ENCODE measurements around the gene ZNF189.

The ZNF189 gene

DNA sequence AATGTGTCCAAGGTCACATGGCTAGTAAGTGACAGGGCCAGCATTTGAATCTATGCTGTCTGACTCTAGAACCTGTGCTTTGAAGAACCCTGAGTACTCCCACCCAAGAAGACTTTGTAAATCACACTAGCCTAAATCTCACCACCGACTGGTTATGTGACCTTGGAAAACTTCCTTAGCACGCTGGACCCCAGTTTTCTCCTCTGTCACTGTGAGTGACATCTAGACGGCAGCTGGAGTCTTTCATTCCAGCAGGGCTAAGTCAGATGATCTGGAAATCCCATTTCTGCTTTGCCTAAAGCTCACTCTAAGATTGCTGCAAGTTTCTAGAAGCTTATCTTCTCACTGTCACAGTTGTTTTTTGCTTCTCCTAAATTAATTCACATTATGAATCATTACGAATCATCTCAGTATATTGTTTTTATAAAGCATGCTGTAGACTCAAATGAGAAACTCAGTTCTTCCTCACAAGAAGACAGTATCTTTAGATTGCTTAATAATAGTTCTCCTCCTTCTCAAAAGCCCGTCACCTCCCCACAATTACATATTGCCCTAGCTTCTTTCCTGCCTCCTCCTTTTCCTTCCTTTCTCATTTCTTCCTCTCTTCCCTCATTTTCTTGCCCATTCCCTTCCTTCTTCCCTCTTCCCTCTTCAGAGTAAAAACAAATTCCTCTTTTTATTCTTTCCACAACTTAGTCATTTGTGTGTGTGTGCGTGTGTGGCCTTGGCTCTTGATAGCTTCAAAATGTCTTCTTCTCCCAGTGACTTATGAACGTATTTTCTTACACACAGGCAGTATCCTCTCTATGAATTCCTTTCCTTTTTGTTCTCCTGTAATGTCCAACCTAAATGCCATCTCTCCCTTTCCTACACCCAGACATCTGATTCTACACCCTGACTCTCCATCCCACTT lies 20.1 kb downstream of the ZNF189 start:
- DNase-seq (ENCODE audit: low read depth in 2 of 2) = no peak

DNA sequence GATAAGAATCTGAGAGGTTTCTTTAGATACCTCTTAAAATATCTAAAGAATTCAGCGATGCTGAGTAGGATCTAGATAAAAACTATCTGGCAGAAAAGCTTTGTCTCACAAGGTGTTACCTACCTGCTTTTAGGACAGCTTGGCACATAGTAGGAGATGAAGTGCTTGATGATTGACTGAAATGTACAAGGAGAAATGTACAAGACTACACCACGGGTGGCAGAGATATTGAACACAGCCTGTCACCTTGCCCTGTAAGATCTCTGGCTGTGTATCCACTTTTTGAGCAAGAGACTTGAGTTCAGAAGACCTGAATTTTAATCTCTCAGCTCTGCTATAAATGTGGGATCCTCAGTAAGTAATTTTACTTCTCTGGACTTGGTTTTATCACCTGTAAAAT lies 21.2 kb downstream of the ZNF189 start:
- no peak for DNase-seq (ENCODE audit: low read depth in 2 of 2)

DNA sequence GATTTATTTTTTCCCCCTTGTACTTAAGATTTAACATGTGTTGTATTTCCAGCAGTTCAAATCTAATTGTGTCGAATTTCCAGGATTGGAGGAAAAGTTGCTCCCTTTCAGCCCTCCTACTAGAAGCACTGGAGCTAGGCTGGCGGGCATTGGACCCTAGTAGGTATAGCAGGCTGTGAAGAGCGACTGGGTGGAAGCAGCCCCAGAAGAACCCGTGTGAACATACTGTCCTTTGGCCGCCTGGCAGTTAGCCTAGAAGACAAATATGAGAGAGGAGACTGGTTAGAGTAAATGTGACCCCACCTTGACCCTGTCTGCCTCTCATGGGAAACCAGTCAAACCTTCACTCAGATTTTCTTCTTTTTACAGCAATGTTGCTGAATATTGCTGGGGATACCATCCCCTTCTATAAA lies 23.0 kb downstream of the ZNF189 start:
- DNase-seq (ENCODE audit: low read depth in 2 of 2) = no peak

DNA sequence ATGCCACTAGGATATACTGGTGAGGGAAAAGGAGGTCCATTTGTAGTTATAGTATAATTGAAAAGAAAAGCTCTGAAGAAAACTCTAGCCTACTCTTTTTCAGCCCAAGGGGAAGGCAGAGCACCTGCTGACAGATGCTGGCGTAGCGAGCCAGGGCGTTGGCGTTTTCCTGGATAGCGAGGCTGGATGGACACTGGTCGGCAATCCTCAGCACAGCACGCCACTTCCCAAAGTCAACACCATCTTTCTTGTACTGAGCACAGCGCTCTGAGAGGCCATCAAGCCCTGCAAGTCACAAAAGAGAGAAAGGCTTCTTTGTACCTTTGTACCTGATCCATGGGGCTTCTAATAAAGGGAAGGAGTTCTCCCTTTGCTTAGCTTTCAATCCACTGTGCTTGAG lies 28.7 kb downstream of the ZNF189 start:
- DNase-seq (ENCODE audit: low read depth in 2 of 2) = no peak

DNA sequence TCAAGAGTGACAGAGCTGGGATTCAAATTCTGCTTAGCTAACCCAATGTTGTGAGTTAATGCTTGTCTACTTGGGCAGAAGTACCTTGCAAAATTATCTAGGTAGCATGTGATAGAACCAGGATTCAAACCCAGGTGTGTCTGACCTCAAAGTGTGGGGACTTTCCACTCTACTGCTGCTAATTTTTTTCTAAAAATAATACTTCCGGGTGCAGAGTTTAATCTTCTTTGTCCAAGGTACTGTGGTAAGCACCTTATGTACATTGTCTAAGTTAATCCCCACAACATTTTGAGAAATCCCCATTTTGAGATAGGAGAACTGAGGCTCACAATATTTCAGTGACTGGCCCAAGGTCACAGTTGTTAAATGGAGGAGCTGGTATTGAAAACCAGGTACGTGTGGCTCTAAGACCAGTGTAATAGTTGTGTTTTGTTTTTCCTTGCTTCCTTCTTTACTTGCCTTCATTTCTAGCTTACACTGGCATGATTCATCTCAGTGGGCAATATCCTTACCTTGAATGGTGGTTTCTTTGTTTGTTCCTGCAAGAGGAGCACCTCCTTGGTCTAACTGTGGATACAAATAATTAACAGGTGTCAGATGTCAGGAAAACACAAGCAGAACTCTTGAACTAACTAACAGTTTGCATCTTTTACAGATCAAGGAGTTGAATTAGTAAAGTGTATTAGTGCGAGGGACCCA lies 29.5 kb downstream of the ZNF189 start:
- no peak for DNase-seq (ENCODE audit: low read depth in 2 of 2)

DNA sequence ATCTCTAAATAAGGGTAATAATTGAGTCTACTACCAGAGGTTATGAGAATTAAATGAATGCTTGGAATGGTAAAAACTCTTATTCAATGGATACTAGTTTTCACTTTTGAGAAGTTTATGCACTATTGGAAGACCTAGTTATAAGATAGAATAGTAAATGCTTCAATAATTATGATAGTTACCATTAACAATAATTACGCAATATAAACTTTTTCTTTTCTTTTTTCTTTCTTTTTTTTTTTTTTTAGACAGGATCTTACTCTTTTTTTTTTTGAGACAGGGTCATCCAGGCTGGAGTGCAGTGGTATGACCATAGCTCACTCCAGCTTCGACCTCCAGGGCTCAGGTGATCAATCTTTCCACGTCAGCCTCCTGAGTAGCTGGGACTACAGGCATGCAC lies 30.3 kb downstream of the ZNF189 start:
- DNase-seq (ENCODE audit: low read depth in 2 of 2) = no peak

DNA sequence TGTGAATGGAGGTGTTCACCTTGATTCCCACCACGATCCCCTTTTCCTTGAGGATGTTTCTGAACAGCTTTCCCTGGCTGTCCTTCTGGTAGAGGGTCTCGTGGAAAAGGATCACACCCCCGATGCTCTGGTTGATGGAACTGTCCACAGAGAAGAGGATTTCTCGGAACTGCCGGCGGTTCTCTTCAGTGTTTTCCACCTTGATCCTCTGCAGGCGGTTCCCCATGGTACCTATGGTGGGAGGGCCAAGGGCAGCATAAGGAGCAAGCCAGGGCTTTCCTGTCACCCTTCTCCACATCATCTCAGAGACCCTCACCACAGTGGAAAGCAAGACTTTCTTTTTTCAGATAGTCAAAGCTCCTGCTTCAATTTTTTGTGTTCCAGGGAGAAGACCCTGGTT lies 31.1 kb downstream of the ZNF189 start:
- no peak for DNase-seq (ENCODE audit: low read depth in 2 of 2)

DNA sequence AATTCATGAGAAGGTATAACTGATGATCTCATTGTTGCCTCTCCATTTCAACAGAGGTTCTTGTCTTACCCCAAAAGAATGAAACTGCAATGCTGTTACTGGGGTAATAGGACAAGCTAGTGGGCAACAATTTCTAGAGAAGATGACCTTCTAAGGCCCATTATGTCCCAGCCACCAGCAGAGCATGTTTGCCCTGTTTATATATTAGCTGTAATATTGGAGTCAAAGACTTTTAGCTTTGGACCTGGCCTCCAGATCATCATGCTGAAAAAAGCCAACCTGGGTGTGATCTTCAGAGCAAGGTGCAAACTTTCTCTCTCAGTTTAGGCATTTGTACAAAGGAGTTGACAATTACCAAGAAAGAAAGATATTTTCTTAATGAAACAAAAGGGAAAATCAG lies 33.5 kb downstream of the ZNF189 start:
- DNase-seq (ENCODE audit: low read depth in 2 of 2) = no peak

DNA sequence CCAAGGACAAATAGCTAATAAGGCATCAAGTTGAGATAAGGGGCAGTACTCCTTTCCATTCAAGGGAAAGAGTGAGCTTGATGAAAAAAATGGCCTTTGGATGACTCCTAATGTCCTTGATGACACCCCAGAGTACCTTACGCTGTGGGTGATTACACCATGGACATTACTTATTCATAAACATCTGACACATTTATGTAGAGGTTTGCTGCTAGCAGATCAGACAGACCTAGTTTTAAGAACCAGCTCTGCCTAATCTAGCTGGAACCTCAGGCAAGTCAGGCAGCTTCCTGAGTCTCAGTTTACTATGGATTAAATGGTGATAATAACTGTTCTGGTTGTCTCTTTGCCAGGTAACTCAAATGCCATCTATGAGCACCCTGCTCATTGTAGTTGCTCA lies 34.1 kb downstream of the ZNF189 start:
- no peak for DNase-seq (ENCODE audit: low read depth in 2 of 2)

DNA sequence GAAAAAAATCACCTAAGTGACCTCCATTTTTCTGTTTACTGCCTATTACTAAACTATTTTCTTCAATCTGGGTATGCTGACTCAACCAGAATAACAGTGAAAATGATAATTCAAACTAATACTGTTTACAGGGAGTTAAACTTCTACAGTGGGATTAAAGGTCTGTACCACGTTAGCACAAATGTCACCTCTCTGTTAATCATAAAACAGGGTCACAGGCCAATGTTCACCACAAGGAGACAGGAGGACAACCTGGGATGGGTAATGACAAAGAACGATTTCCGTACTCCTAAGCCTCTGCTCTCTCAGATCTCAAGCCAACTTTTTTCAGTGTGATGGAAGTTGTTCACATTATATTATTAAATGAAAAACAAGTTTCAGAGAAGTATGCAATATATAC lies 34.6 kb downstream of the ZNF189 start:
- no peak for DNase-seq (ENCODE audit: low read depth in 2 of 2)

DNA sequence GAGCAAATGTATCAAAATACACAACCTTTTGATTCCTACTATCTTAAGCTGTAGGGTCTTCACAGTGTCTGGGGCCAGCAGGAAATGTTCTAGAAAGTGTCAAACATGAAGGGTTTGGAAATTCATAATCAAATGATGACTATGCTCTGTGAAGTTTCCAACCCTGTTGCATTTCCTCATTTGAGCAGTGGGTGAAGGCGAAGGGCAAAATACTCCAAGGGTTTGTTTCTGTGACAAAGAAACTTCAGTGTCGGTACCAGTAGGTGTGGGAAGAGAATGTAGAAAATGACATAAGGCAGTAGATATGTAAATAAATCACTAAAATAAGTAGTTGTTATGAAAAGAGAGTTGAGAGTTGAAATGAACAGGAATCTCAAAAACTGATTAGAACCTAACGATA lies 36.3 kb downstream of the ZNF189 start:
- DNase-seq (ENCODE audit: low read depth in 2 of 2) = no peak

DNA sequence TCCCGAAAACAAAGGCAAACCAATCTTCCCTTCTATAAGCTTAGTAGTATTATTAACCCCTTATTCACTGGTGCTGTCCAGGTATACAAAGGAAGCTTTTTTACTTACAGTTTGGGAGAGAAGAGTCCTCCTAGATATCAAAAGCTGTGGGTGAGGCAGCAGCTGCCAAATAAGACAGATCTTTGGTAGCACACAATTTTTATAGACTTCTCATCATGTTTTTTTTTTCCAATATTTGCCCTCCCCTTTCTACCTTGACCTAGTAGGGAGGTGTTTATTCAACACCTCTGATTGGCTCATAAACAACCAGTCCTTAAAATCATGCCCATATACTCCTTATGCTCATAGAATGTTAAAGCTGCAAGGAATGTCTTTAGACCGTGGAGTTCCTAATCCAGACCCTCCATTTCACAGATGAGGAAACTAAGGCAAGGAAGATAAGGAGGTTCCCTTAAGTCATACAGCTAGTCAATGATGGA lies 37.0 kb downstream of the ZNF189 start, which contains the start of gene ALDOB:
TSS of gene ALDOB (minus strand) at position 174 of the 479 bp plus-strand sequence. CDS start 4,887 bp downstream, outside the sequence.
- DNase-seq (ENCODE audit: low read depth in 2 of 2) = no peak

DNA sequence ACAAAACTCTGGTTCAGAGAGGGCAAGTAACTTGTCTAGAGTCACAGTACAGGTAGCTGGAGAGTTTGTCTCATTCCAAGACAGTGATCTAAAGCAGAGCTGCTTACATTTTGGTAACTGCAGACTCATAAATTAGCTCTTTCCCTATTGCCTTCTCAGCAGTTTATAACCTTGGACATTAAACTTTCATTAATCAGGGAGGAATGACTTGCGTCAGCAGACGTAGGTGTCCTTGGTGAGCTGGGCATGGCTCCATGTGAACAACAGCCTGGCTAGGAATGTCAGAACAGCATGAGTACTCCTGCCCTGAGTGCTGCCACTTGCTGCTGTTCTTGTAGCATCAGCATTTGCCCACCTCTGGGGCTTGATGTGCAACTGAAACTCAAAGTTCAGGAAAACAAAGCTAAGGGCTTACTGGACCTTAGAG lies 39.2 kb downstream of the ZNF189 start:
- DNase-seq (ENCODE audit: low read depth in 2 of 2) = no peak

DNA sequence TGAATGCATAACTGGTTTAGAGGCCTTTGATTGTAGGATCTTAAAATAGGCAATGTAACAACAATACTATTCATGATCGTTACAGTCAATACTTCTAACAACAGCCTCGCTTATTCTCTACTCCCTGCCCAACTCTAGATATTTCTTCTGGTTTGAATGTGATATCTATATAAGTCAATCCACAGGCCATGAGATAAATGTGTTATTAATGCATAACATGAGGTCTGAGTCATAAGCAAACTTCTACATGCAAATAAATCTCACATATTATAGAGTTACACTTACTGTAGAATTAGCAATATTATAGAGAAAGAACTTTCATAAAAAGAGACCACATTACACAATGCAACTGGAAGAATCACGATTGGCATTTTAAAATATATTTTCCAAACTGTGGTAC lies 39.9 kb downstream of the ZNF189 start:
- no peak for DNase-seq (ENCODE audit: low read depth in 2 of 2)

DNA sequence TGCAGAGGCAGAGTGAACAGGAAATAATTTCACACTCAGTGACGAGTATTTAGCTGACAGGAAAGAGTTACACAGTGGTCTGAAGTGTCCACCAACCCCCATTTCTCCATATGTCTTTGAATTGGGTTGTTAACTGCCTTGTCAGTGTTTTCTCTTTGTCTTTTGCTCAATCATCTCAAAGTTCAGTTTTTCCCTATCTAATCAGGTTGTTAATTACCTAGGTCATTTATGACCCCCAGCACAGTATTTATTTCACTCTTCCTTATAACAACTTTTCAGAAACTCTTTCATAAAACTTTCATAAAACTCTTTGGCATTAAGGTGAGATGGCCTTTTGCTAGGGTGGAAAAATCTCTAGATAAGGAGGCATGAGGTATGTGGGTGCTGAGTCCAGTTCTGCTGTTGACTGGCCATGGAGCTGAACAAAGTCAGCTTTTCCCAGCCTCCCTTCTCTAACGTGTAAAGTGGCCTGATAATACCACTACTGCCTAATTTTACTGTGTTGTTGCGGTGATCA lies 42.1 kb downstream of the ZNF189 start:
- DNase-seq (ENCODE audit: low read depth in 2 of 2) = no peak

DNA sequence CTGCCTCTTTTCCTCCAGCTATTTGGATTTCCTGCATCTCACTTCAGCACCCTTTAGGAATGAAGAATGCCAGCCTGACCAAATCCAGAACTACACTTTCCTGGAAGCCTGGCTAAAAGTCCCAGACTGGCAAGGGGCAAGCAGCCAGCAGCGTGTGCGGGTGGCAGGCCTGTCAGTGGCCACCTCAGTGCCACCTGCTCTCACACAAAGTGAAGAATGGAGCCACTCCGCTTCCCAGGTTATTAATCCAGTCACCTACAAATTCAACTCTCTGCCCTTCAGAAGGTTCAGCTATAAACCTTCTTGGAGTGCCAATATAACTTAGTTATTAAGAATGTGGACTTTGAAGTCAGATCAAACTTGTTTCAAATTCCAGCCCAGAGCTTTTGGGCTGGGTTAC lies 43.7 kb downstream of the ZNF189 start:
- DNase-seq (ENCODE audit: low read depth in 2 of 2) = no peak

DNA sequence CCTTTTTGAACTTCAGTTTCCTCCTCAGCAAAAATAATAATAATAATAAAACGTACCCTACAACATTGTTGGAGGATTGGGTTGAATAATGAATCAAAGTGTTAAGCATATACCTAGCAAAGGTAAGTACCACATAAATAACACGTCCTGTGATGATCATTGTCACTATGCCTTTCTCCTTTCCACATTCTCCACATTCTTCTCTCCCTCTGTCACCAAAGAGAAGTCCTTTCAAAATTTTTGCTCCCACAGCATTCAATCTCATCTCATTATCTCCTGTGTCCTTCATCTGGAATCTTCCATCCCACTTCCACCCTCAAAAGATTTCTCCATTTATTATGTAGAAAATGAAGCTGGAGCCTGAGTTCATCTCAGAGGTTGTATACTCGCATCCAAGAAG lies 44.1 kb downstream of the ZNF189 start:
- DNase-seq (ENCODE audit: low read depth in 2 of 2) = no peak

DNA sequence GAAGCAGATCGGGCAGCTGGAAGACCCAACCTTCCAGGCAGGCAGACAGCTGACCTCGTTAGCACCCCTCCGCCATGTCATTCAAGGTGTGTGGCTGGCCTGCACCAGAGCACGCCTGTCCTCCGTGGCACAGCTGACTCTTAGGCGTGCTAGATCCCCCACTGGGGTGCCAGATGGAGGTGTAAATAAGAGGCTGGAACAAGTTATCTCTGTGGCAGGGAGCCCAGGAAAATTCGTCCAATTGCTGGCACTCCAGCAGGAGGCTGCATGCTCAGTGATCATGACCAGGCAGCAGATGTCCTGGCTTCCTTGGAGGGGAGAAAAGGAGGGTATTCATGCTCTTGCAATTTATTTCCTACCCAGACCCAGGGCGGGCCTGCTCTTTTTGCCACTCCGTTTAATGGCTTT lies 44.7 kb downstream of the ZNF189 start:
- DNase-seq (ENCODE audit: low read depth in 2 of 2) = no peak

DNA sequence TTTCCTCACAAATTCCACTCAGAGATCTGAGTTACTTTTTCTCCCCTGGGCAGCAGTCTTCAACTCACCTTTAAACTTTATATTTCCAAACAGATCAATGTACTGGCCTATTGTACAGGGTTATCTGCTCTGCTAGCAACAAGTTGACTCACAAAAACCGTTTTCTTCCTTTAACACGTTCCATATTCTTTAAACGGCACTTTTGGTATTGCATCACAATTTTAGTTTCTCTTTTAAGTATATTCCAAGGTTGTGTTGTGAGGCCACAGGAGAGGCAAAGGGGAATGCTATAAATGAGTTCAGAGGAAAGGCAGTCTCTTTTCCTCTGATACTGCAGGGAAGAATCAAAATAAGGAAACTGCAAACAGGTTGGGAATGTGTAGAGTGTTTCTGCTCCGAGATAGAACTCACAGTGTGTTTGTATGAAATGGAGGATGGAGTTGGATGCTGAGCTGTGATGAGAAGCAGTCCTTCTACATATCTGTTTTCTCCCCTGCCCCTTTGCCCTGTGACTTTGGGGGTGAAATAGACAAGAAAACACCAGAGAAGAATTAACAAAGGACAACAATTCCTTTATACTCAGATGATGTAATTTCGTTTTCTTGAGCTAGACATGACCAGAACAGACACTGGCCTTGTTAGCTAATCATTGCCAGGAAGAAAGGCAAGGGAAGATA lies 46.8 kb downstream of the ZNF189 start:
- no peak for DNase-seq (ENCODE audit: low read depth in 2 of 2)

DNA sequence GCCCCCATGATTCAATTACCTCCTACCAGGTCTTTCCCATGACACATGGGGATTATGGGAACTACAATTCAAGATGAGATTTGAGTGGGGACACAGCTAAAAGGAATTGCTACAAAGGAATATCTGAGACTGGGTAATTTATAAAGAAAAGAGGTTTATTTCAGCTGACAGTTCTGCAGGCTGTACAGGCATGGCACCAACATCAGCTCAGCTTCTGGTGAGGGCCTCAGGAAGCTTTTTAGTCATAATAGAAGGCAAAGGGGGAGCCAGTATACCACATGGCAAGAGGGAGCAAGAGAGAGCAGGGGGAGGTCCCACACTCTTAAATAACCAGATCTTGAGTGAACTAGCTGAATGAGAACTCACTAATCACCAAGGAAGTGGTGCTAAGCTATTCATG lies 48.1 kb downstream of the ZNF189 start:
- no peak for DNase-seq (ENCODE audit: low read depth in 2 of 2)

DNA sequence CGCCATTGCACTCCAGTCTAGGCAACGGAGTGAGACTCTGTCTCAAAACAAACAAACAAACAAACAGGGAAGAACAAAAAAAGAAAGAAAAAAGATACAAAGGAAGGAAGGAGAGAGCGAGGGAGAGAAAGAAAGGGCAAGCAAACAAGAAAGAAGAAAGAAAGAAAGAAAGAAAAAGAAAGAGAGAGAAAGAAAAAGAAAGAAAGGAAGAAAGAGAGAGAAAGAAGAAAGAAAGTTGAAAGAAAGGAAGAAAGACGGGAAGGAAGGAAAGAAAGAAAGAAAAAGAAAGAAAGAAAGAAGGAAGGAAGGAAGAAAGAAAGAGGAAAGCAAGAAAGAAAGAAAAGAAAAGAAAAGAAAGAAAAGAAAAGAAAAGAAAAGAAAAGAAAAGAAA lies 50.0 kb downstream of the ZNF189 start:
- no peak for DNase-seq (ENCODE audit: low read depth in 2 of 2)

DNA sequence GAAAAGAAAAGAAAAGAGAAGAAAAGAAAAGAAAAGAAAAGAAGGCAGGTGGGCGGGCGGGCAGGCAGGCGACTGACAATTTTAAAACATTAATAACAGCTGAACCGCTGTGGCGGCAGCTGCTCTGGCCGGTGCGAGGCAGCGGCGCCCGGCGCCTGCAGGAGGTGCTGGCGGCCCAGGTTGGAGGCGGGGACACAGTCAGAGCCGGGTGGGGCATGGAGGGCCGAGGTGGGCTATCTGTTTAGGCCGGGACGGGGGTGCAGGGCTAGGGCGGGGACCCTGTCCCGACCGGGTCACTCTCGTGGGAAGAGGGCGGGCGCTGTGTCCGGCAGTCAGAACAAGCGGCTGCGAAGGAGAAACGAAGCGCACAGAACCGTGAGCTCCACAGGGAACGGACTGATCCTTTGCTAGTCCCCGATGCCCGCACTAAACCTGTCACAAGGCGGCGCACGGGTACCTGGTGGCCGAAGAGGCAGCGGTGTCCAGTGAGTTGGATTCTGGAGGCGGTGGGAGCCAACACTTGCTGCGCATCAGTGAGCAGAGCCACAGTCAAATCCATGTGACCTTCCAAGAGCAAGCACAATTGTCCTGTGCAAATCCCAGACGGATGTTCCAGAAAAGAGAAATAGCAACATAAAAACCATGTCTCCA lies 50.5 kb downstream of the ZNF189 start:
- peak; percentile 38 to 41 for DNase-seq (ENCODE audit: low read depth in 2 of 2)

Measured in stimulated activated CD4-positive, alpha-beta T cell treated with anti-CD3 and anti-CD28 coated beads, Interleukin-4, amount 100 ng/mL, for 48 hours (primary cell).